ENCODE results near the gene ULK3.

Gene ULK3

GRCh38 chr15:74857671-74858368 is 14.9 kb upstream of the ULK3 start:
- no peak overlapping the region for H3K27ac ChIP-seq (replicated peaks)
- TF ChIP-seq SPI1 (IDR thresholded peaks at IDR 0.05; ENCODE audit: borderline replicate concordance, low read depth) (no peak), CTCF (IDR thresholded peaks at IDR 0.05; ENCODE audit: insufficient read depth, low read length) (no peak), POLR2AphosphoS5 (IDR thresholded peaks at IDR 0.05; ENCODE audit: low read depth) (no peak), GABPA (IDR thresholded peaks at IDR 0.05; ENCODE audit: low read depth) (no peak)
- TF ChIP-seq, protein P1, sequence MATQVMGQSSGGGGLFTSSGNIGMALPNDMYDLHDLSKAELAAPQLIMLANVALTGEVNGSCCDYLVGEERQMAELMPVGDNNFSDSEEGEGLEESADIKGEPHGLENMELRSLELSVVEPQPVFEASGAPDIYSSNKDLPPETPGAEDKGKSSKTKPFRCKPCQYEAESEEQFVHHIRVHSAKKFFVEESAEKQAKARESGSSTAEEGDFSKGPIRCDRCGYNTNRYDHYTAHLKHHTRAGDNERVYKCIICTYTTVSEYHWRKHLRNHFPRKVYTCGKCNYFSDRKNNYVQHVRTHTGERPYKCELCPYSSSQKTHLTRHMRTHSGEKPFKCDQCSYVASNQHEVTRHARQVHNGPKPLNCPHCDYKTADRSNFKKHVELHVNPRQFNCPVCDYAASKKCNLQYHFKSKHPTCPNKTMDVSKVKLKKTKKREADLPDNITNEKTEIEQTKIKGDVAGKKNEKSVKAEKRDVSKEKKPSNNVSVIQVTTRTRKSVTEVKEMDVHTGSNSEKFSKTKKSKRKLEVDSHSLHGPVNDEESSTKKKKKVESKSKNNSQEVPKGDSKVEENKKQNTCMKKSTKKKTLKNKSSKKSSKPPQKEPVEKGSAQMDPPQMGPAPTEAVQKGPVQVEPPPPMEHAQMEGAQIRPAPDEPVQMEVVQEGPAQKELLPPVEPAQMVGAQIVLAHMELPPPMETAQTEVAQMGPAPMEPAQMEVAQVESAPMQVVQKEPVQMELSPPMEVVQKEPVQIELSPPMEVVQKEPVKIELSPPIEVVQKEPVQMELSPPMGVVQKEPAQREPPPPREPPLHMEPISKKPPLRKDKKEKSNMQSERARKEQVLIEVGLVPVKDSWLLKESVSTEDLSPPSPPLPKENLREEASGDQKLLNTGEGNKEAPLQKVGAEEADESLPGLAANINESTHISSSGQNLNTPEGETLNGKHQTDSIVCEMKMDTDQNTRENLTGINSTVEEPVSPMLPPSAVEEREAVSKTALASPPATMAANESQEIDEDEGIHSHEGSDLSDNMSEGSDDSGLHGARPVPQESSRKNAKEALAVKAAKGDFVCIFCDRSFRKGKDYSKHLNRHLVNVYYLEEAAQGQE (IDR thresholded peaks at IDR 0.05; ENCODE audit: insufficient replicate concordance, low read depth): no peak
- H3K4me3 ChIP-seq (replicated peaks; ENCODE audit: insufficient read depth, low read length): no peak overlapping the region
- H3K27me3 ChIP-seq (ENCODE audit: insufficient read depth, poor library complexity, severe bottlenecking): no peaks in the 10 kb centered on the region
- no peak for DNase-seq (ENCODE audit: low read depth in 1 of 2, low spot score in 1 of 2)

- TF ChIP-seq SPI1 (IDR thresholded peaks at IDR 0.05; ENCODE audit: borderline replicate concordance, low read depth) (no peak), GABPA (IDR thresholded peaks at IDR 0.05; ENCODE audit: low read depth) (no peak)
- Histone ChIP-seq H3K27ac (replicated peaks) (no peak overlapping the region), H3K4me3 (replicated peaks; ENCODE audit: insufficient read depth, low read length) (no peak overlapping the region), H3K27me3 (ENCODE audit: insufficient read depth, poor library complexity, severe bottlenecking) (no peaks in the 10 kb centered on the region)
- DNase-seq (ENCODE audit: low read depth in 1 of 2, low spot score in 1 of 2): no peak
Observed at GRCh38 chr15:74857082-74857655, 14.2 kb upstream of the ULK3 start.

GRCh38 chr15:74856537-74856936 is 13.6 kb upstream of the ULK3 start:
- Histone ChIP-seq H3K4me3 (replicated peaks; ENCODE audit: insufficient read depth, low read length) (no peak overlapping the region), H3K27ac (replicated peaks) (no peak overlapping the region), H3K27me3 (ENCODE audit: insufficient read depth, poor library complexity, severe bottlenecking) (no peaks in the 10 kb centered on the region)
- no peak for DNase-seq (ENCODE audit: low read depth in 1 of 2, low spot score in 1 of 2)
- TF ChIP-seq SPI1 (IDR thresholded peaks at IDR 0.05; ENCODE audit: borderline replicate concordance, low read depth): no peak
- TF ChIP-seq CTCF (IDR thresholded peaks at IDR 0.05; ENCODE audit: insufficient read depth, low read length): no peak
- TF ChIP-seq, protein P1 (IDR thresholded peaks at IDR 0.05; ENCODE audit: insufficient replicate concordance, low read depth): no peak
- TF ChIP-seq POLR2AphosphoS5 (IDR thresholded peaks at IDR 0.05; ENCODE audit: low read depth): no peak
- TF ChIP-seq GABPA (IDR thresholded peaks at IDR 0.05; ENCODE audit: low read depth): no peak

GRCh38 chr15:74855857-74856256 is 12.9 kb upstream of the ULK3 start:
- no peak for TF ChIP-seq SPI1 (IDR thresholded peaks at IDR 0.05; ENCODE audit: borderline replicate concordance, low read depth)
- TF ChIP-seq POLR2AphosphoS5 (IDR thresholded peaks at IDR 0.05; ENCODE audit: low read depth): no peak
- TF ChIP-seq CTCF (IDR thresholded peaks at IDR 0.05; ENCODE audit: insufficient read depth, low read length): no peak
- TF ChIP-seq GABPA (IDR thresholded peaks at IDR 0.05; ENCODE audit: low read depth): no peak
- TF ChIP-seq, protein P1 (IDR thresholded peaks at IDR 0.05; ENCODE audit: insufficient replicate concordance, low read depth): no peak
- H3K4me3 ChIP-seq (replicated peaks; ENCODE audit: insufficient read depth, low read length): no peak overlapping the region
- no peak for DNase-seq (ENCODE audit: low read depth in 1 of 2, low spot score in 1 of 2)
- no peaks in the 10 kb centered on the region for H3K27me3 ChIP-seq (ENCODE audit: insufficient read depth, poor library complexity, severe bottlenecking)
- no peak overlapping the region for H3K27ac ChIP-seq (replicated peaks)
